Anterior cingulate cortex (tissue), 58 donors: Measurements from ENCODE around the gene DOK4.
"Not testable (repeated sequence)": the region's sequence is repeated elsewhere in the genome, so short reads cannot be mapped to it uniquely, and the experiment has no call there.

Experiments
- DNase-seq, 58 donors: peaks; one replicate each; lab custom pipeline; 2025; lab: John Stamatoyannopoulos, UW

The DOK4 gene

GRCh38 chr16:57504001-57504400 lies 17.7 kb upstream of the DOK4 start:
- no peak for DNase-seq

- DNase-seq, result no peak
These were observed 17.1 kb upstream of the DOK4 start for GRCh38 chr16:57503366-57503765.

GRCh38 chr16:57502048-57502775 lies 15.9 kb upstream of the DOK4 start:
- DNase-seq, result no peak

- DNase-seq, result no peak
These were observed 15.2 kb upstream of the DOK4 start for GRCh38 chr16:57501492-57501891.

GRCh38 chr16:57500578-57501111 lies 14.4 kb upstream of the DOK4 start:
- no peak for DNase-seq

- not testable (repeated sequence) for DNase-seq
These were observed 13.6 kb upstream of the DOK4 start for GRCh38 chr16:57499941-57500340.

- no peak for DNase-seq
These were observed 11.7 kb upstream of the DOK4 start for GRCh38 chr16:57498031-57498430.

- DNase-seq, result no peak
These were observed 10.8 kb upstream of the DOK4 start for GRCh38 chr16:57497121-57497520.

- DNase-seq, result no peak
These were observed 7.5 kb upstream of the DOK4 start for GRCh38 chr16:57493767-57494166.

GRCh38 chr16:57489229-57489628 lies 2.9 kb upstream of the DOK4 start:
- DNase-seq, result no peak

GRCh38 chr16:57486858-57487834 lies 853 bp upstream of the DOK4 start:
- DNase-seq, result no peak

- no peak for DNase-seq
These were observed 990 bp downstream of the DOK4 start for GRCh38 chr16:57485091-57485915.

GRCh38 chr16:57484515-57485005 lies 1.7 kb downstream of the DOK4 start:
- DNase-seq, result no peak

GRCh38 chr16:57483725-57484514 lies 2.4 kb downstream of the DOK4 start:
- peak in 3 of 58 donors; percentile 11 to 17 (median 11) for DNase-seq

- DNase-seq, result no peak
These were observed 3.3 kb downstream of the DOK4 start for GRCh38 chr16:57482845-57483545.

- DNase-seq, result no peak
These were observed 4.9 kb downstream of the DOK4 start for GRCh38 chr16:57481421-57481820.

- no peak for DNase-seq
These were observed 5.5 kb downstream of the DOK4 start for GRCh38 chr16:57480754-57481230.

GRCh38 chr16:57479976-57480753 lies 6.1 kb downstream of the DOK4 start:
- DNase-seq, result no peak
